ENCODE measurements around the gene ZNF254. TPM values are rescaled to one million over a fixed set of nuclear protein-coding genes. Genes with fewer than 3 reads are reported as not detected.

The ZNF254 gene
- polyA plus RNA-seq, 1 donor from 2014 or later: 49.1 TPM

DNA sequence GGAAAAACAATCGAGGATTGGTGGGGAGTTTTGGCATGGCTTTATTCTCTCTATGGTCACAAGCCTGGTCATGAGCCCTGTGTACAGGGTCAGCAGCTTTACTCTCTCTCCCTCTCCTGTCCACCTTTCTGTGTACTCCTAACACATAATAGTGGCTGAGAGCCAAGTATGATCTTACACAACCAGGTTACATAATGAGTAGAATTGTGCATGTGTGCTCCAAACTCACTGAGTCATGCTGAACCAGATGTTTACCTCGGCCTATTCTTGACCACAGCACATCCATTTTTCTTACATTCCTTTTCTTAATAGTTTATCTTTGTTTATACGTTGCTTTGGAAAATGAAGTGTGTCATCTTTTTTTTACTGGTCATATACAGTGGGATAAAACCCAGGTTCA, 53.1 kb downstream of the ZNF254 start:
- TF ChIP-seq TAF1 (IDR thresholded peaks at IDR 0.05; ENCODE audit: low read depth): no peak
- TF ChIP-seq REST (IDR thresholded peaks at IDR 0.05; ENCODE audit: borderline replicate concordance): no peak
- TF ChIP-seq SMC3 (conservative IDR thresholded peaks at IDR 0.05; ENCODE audit: poor library complexity): no peak
- no peak for TF ChIP-seq RAD21 (conservative IDR thresholded peaks at IDR 0.05)
- TF ChIP-seq MXI1 (conservative IDR thresholded peaks at IDR 0.05; ENCODE audit: poor library complexity, severe bottlenecking): no peak
- TF ChIP-seq, protein P1, sequence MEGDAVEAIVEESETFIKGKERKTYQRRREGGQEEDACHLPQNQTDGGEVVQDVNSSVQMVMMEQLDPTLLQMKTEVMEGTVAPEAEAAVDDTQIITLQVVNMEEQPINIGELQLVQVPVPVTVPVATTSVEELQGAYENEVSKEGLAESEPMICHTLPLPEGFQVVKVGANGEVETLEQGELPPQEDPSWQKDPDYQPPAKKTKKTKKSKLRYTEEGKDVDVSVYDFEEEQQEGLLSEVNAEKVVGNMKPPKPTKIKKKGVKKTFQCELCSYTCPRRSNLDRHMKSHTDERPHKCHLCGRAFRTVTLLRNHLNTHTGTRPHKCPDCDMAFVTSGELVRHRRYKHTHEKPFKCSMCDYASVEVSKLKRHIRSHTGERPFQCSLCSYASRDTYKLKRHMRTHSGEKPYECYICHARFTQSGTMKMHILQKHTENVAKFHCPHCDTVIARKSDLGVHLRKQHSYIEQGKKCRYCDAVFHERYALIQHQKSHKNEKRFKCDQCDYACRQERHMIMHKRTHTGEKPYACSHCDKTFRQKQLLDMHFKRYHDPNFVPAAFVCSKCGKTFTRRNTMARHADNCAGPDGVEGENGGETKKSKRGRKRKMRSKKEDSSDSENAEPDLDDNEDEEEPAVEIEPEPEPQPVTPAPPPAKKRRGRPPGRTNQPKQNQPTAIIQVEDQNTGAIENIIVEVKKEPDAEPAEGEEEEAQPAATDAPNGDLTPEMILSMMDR (IDR thresholded peaks at IDR 0.05; ENCODE audit: poor library complexity, severe bottlenecking): no peak
- no peak for TF ChIP-seq EZH2 (IDR thresholded peaks at IDR 0.05; ENCODE audit: borderline replicate concordance, insufficient read depth, low read length, poor library complexity, severe bottlenecking)
- TF ChIP-seq POLR2AphosphoS5 (IDR thresholded peaks at IDR 0.05): no peak
- no peak for TF ChIP-seq EP300 (conservative IDR thresholded peaks at IDR 0.05; ENCODE audit: poor library complexity, severe bottlenecking)
- no peak overlapping the region for H3K27ac ChIP-seq (ENCODE audit: low read length)
- H3K4me3 ChIP-seq (ENCODE audit: low read length): no peak overlapping the region
- H3K36me3 ChIP-seq (ENCODE audit: insufficient read depth, low read length): peaks cover 5% of the 10 kb centered on the region
- no peaks in the 10 kb centered on the region for H3F3A ChIP-seq (ENCODE audit: insufficient read depth, low read length, poor library complexity, severe bottlenecking)
- no peaks in the 10 kb centered on the region for H3K9me2 ChIP-seq (ENCODE audit: insufficient read depth, low read length)
- no peak overlapping the region for H3K4me2 ChIP-seq (ENCODE audit: low read length)
- no peaks in the 10 kb centered on the region for H3K27me3 ChIP-seq (ENCODE audit: insufficient read depth, low read depth, low read length)
- no peaks in the 10 kb centered on the region for H4K20me1 ChIP-seq (ENCODE audit: insufficient read depth)
- no peak overlapping the region for H2AFZ ChIP-seq (ENCODE audit: low read depth, low read length)
- H3K79me2 ChIP-seq (replicated peaks; ENCODE audit: insufficient read depth, low read length): peaks cover 17% of the 10 kb centered on the region
- peaks cover 11% of the 10 kb centered on the region for H3K9me3 ChIP-seq (ENCODE audit: low read length)
- no peak overlapping the region for H3K9ac ChIP-seq (ENCODE audit: low read length)

DNA sequence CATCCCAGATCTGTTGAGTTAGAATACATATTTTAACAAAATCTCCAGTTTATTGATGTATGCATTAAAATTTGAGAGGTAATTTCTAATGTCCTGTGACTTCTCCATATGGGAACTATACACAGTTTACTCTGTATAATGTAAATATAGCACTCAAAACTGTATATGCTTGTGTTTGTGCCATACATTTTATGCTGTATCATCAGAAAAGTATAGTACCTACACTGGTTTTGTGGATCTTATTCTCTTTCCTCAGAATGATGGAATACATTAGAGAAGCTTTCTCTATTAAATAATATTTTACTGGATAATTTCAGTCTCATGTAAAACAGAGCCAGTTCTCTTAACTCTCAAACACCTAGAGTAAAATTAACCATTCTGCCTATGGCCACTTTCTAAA, 53.6 kb downstream of the ZNF254 start:
- Histone ChIP-seq H3K4me3 (ENCODE audit: low read length) (no peak overlapping the region), H3K79me2 (replicated peaks; ENCODE audit: insufficient read depth, low read length) (peaks cover 13% of the 10 kb centered on the region), H3K9ac (ENCODE audit: low read length) (no peak overlapping the region), H3K27ac (ENCODE audit: low read length) (no peak overlapping the region), H3K4me2 (ENCODE audit: low read length) (no peak overlapping the region), H3K27me3 (ENCODE audit: insufficient read depth, low read depth, low read length) (no peaks in the 10 kb centered on the region), H3K9me2 (ENCODE audit: insufficient read depth, low read length) (no peaks in the 10 kb centered on the region), H3K9me3 (ENCODE audit: low read length) (peaks cover 8% of the 10 kb centered on the region), H2AFZ (ENCODE audit: low read depth, low read length) (no peak overlapping the region), H3F3A (ENCODE audit: insufficient read depth, low read length, poor library complexity, severe bottlenecking) (no peaks in the 10 kb centered on the region), H4K20me1 (ENCODE audit: insufficient read depth) (no peaks in the 10 kb centered on the region), H3K36me3 (ENCODE audit: insufficient read depth, low read length) (peaks cover 7% of the 10 kb centered on the region)
- TF ChIP-seq, protein P1 (IDR thresholded peaks at IDR 0.05; ENCODE audit: poor library complexity, severe bottlenecking): no peak
- TF ChIP-seq RAD21 (conservative IDR thresholded peaks at IDR 0.05): no peak
- no peak for TF ChIP-seq TAF1 (IDR thresholded peaks at IDR 0.05; ENCODE audit: low read depth)
- TF ChIP-seq REST (IDR thresholded peaks at IDR 0.05; ENCODE audit: borderline replicate concordance): no peak
- TF ChIP-seq EZH2 (IDR thresholded peaks at IDR 0.05; ENCODE audit: borderline replicate concordance, insufficient read depth, low read length, poor library complexity, severe bottlenecking): no peak
- no peak for TF ChIP-seq POLR2AphosphoS5 (IDR thresholded peaks at IDR 0.05)
- no peak for TF ChIP-seq EP300 (conservative IDR thresholded peaks at IDR 0.05; ENCODE audit: poor library complexity, severe bottlenecking)
- no peak for TF ChIP-seq SMC3 (conservative IDR thresholded peaks at IDR 0.05; ENCODE audit: poor library complexity)
- no peak for TF ChIP-seq MXI1 (conservative IDR thresholded peaks at IDR 0.05; ENCODE audit: poor library complexity, severe bottlenecking)

Measured in neural cell (in vitro differentiated cells).